Prostate gland (tissue), 2 donors: ENCODE results near the gene CKAP4. TPM values are rescaled to one million over a fixed set of nuclear protein-coding genes. Genes with fewer than 3 reads are reported as not detected.

Experiments used
- DNase-seq: peaks from one replicate; pipeline ENCODE4 v3.0.0-alpha.2; 2019; ENCODE audit warnings: low spot score
- H3K27ac ChIP-seq, 2 donors: fragments of 200-600 bp; sonication (generic); 2 replicates each; pipeline ENCODE4 v1.5.1; 2017 to 2019
- H3K27me3 ChIP-seq: fragments of 200-600 bp; sonication (generic); replicated peaks from 2 replicates; pipeline ENCODE4 v1.5.1; 2019; ENCODE audit not compliant: insufficient read depth
- H3K36me3 ChIP-seq, 2 donors: fragments of 200-600 bp; sonication (generic); 1 replicate in 1 of 2; 2 replicates in 1 of 2; pipeline versions ENCODE4 v1.5.1 to v1.8.1; 2017 to 2019
- H3K4me1 ChIP-seq: fragments of 200-600 bp; sonication (generic); replicated peaks from 2 replicates; pipeline ENCODE4 v1.5.1; 2019
- H3K4me3 ChIP-seq, 2 donors: fragments of 200-600 bp; sonication (generic); 2 replicates each; pipeline ENCODE4 v1.5.1; 2017 to 2019
- H3K9me3 ChIP-seq: fragments of 200-600 bp; sonication (generic); 2 replicates; pipeline ENCODE4 v1.5.1; 2017
- POLR2A ChIP-seq: fragments of 450-650 bp; IDR thresholded peaks from one replicate; pipeline ENCODE4 v1.6.1; 2016; ENCODE audit warnings: antibody characterized with exemption, mild to moderate bottlenecking
- POLR2AphosphoS5 ChIP-seq: sonication (generic); formaldehyde crosslinking; IDR thresholded peaks from one replicate; pipeline ENCODE4 v1.6.1; 2017; ENCODE audit warnings: antibody characterized with exemption
- WGBS: methylation state at CpG from one replicate; pipeline ENCODE4 v1.1.5; 2018; 5-methylcytosine and 5-hydroxymethylcytosine counted together
- intact Hi-C: fragments of 100-400 bp; cut with DNase I; formaldehyde crosslinking; loops from one replicate; pipeline ENCODE4 v1.14.2; 2022
- small RNA-seq, 2 donors: library from RNA; depleted of rRNA; stranded (forward); fragments of <200 nt; gene quantifications; one replicate each; pipeline ENCODE3, GENCODE V24; 2016
- total RNA-seq, 2 donors: library from RNA; depleted of rRNA; stranded (reverse); fragments of >200 nt; gene quantifications; one replicate each; pipeline ENCODE4 v1.1.0, GENCODE V29; 2016
- TF ChIP-seq, protein P1 (sequence below), 4 experiments: fragments of 200-600 bp in 2 of 4; fragments of 450-650 bp in 2 of 4; sonication (generic) in 2 of 4; IDR thresholded peaks; 1 replicate in 3 of 4; 2 replicates in 1 of 4; pipeline ENCODE4 v1.5.1; 2016 to 2019; ENCODE audit warnings: antibody characterized with exemption in 4 of 4, mild to moderate bottlenecking in 2 of 4, moderate library complexity in 2 of 4

The CKAP4 gene
- total RNA-seq, 2 donors from 2014 or later: 56.1 to 91.7 TPM

DNA sequence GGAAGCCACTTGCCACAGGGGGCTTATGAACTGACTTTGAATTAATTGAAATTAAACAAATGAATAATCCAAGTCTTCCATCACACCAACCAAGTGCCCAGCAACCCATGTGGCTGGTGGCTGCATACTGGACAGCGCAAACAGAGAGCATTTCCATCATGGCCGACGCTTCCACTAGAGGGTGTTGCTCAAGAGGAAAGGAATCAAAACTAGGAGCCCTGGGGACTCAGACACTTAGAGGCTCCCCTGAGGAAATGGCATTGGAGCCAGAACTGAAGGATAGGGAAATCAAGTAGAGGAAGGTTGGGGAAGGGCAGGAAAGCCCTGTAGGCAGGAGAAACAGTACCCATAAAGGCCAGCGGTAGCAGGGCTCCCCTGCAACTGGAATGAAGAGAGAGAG is 58.5 kb downstream of the CKAP4 start:
- Histone ChIP-seq H3K27me3 (no peaks in the 10 kb centered on the region), H3K36me3 (no peaks in the 10 kb centered on the region), H3K4me1 (no peaks in the 10 kb centered on the region), H3K4me3 (no peak overlapping the region), H3K27ac (no peak overlapping the region), H3K9me3 (no peaks in the 10 kb centered on the region)
- DNase-seq: no peak
- TF ChIP-seq POLR2A: no peak
- TF ChIP-seq POLR2AphosphoS5: no peak
- TF ChIP-seq, protein P1, sequence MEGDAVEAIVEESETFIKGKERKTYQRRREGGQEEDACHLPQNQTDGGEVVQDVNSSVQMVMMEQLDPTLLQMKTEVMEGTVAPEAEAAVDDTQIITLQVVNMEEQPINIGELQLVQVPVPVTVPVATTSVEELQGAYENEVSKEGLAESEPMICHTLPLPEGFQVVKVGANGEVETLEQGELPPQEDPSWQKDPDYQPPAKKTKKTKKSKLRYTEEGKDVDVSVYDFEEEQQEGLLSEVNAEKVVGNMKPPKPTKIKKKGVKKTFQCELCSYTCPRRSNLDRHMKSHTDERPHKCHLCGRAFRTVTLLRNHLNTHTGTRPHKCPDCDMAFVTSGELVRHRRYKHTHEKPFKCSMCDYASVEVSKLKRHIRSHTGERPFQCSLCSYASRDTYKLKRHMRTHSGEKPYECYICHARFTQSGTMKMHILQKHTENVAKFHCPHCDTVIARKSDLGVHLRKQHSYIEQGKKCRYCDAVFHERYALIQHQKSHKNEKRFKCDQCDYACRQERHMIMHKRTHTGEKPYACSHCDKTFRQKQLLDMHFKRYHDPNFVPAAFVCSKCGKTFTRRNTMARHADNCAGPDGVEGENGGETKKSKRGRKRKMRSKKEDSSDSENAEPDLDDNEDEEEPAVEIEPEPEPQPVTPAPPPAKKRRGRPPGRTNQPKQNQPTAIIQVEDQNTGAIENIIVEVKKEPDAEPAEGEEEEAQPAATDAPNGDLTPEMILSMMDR (IDR thresholded peaks at IDR 0.05): no peak
- 92% methylated on average over 4 of the region's 4 CpGs for WGBS
- intact Hi-C loops: no loop called here

DNA sequence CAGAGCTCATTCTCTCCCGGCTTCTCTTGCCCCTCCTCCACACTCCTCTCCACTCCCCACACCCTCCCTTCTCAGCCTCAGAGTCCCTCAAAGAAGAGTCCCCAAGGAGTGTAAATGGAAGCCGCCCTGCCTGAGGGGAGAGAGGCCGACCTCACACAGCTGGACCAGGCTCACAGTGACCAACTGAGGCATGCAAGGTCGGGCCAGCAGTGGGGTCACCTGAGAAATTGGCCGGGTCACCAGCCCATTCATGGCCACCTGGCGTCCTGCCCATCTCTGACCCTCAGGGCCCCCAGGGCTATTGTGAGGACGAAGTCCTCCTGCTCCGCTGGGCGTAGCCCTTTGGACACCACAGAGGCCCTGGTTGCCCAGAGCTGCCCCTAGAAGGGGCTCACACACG is 59.6 kb downstream of the CKAP4 start:
- intact Hi-C loops: no loop called here
- no peaks in the 10 kb centered on the region for H3K27me3 ChIP-seq
- no peaks in the 10 kb centered on the region for H3K9me3 ChIP-seq
- no peak overlapping the region for H3K4me3 ChIP-seq
- H3K4me1 ChIP-seq: no peaks in the 10 kb centered on the region
- no peak for TF ChIP-seq POLR2AphosphoS5
- no peak for DNase-seq
- no peaks in the 10 kb centered on the region for H3K36me3 ChIP-seq
- no peak overlapping the region for H3K27ac ChIP-seq
- 63% methylated on average over 10 of the region's 10 CpGs for WGBS

Small RNA genes within 50 kb of the gene (small RNA-seq; reads per million reads assigned to genes)
- 0 reads per million in 2 donors for gene RNU7-94P

Other genes with a start within 250 kb of the CKAP4 start
- gene NUAK1, start 109.1 kb downstream of the CKAP4 start, total RNA-seq: 10 to 100 TPM in 1 of 2 donors, 1 to 10 TPM in 1; 9.6 to 16.0 TPM
- 10 to 100 TPM; 20.0 to 30.6 TPM for gene TCP11L2, start 54.7 kb upstream of the CKAP4 start, total RNA-seq
- 1 to 10 TPM; 8.6 to 9.5 TPM for gene POLR3B, start 109.7 kb upstream of the CKAP4 start, total RNA-seq